Measurements from ENCODE around the gene ALS2CL.

DNA sequence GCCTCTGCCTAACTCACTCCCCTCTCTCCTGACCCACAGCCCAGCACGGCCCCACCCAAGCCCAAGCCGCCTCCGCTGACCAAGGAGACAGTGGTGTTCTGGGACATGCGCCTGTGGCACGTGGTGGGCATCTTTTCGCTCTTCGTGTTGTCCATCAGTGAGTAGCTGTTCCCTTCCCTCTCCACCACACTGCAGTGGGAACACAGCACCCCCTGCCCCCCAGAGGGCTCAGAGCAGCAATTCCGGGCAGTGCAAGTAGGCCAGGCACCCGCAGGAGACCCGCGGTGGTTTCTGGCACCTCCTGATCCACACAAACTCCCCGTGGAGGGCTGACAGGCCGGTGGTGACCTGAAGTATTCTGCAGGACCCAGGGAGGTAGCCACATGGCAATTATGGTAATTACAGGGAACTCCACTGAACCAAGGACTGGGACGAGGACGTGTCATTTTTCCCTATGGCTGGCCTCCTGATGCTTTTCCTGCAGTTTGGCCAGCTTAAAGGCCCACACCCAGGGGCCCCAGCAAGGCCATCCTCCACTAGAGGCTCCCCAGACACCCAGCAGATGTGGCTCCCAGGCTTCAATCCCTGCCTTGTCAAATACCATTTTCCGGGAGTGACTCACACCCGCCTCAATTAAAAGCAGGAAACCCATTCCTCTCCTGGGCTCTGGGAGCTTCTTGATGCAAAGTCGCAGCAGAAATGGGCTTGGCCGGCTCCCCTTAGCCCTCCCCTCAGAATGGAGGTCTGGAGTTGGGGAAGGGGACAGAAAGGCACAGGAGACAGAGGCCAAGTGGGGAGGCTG is 12.5 kb upstream of the ALS2CL start:
- TF ChIP-seq TAF1 (IDR thresholded peaks at IDR 0.05; ENCODE audit: low read depth), result no peak
- TF ChIP-seq RAD21 (IDR thresholded peaks at IDR 0.05; ENCODE audit: low read depth), result no peak
- no peak for TF ChIP-seq CREB1 (IDR thresholded peaks at IDR 0.05; ENCODE audit: low read depth)
- TF ChIP-seq EP300 (IDR thresholded peaks at IDR 0.05; ENCODE audit: borderline replicate concordance), result no peak
- no peak for TF ChIP-seq TCF12 (IDR thresholded peaks at IDR 0.05; ENCODE audit: low read depth)
- no peak for TF ChIP-seq NFIC (IDR thresholded peaks at IDR 0.05)
- no peak for TF ChIP-seq FOXM1 (IDR thresholded peaks at IDR 0.05; ENCODE audit: borderline replicate concordance, low read depth)
- TF ChIP-seq, protein P1, sequence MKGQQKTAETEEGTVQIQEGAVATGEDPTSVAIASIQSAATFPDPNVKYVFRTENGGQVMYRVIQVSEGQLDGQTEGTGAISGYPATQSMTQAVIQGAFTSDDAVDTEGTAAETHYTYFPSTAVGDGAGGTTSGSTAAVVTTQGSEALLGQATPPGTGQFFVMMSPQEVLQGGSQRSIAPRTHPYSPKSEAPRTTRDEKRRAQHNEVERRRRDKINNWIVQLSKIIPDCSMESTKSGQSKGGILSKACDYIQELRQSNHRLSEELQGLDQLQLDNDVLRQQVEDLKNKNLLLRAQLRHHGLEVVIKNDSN (IDR thresholded peaks at IDR 0.05), result no peak
- TF ChIP-seq YY1 (IDR thresholded peaks at IDR 0.05; ENCODE audit: low read depth), result no peak
- TF ChIP-seq EGR1 (IDR thresholded peaks at IDR 0.05), result no peak

Data from Ishikawa (cell line).